GM12875 (cell line): ENCODE measurements around the gene NUP214.
A peak's percentile ranks its signal among the peaks of the same experiment; 100 is the strongest.

Experiments used
- H3K4me3 ChIP-seq: one replicate; pipeline ENCODE4 v1.5.1; 2011; ENCODE audit warnings: low read depth, low read length, control low read depth
- TF ChIP-seq, protein P1 (sequence below): IDR thresholded peaks from 2 replicates; pipeline ENCODE4 v1.5.1; 2011; ENCODE audit warnings: low read depth, mild to moderate bottlenecking, control low read depth, inconsistent platforms, low read length, moderate library complexity, borderline replicate concordance; ENCODE audit not compliant: insufficient read depth

Gene NUP214

DNA sequence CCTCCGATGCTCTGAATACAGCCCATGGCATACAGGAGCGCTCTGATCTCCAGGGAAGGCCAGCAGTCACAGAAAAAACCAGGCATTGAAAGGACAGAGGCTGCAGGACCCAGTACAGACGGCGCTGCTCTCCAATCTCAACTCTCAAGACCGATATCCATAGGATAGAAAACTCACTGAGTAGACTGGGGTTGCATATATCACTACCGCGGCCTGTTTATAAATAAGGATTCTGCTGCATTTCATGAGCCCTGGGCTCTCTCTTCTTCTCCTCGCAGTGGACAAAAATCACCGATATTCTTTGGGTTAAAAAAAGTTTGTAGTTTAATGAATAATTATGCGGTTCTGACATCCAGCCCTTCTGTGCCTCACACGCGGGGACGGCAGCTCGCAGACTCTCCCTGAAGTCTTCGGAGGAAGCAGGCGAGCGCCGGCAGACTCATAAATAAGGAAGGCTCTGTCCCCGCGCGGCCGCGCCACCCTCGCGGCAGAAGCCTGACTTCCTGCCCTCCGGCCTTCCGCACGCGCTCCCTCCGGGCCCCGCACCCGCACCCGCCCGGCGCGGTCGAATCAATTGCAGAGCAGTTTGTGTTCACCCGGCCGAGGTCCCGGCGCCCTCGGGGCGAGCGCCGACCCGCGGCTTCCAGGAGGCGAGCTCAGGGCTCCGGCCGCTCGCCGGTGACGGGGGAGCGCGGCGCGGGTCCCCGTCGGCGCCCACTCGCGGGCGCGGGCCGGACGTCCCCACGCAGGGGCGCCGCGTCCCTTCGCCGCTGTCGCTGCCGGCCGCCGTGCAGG is 150.9 kb downstream of the NUP214 start, which contains the start of gene FAM78A:
Gene FAM78A (minus strand): TSS at position 417 of the 795 bp plus-strand sequence. CDS start 331 bp downstream, at position 86.
- TF ChIP-seq, protein P1, sequence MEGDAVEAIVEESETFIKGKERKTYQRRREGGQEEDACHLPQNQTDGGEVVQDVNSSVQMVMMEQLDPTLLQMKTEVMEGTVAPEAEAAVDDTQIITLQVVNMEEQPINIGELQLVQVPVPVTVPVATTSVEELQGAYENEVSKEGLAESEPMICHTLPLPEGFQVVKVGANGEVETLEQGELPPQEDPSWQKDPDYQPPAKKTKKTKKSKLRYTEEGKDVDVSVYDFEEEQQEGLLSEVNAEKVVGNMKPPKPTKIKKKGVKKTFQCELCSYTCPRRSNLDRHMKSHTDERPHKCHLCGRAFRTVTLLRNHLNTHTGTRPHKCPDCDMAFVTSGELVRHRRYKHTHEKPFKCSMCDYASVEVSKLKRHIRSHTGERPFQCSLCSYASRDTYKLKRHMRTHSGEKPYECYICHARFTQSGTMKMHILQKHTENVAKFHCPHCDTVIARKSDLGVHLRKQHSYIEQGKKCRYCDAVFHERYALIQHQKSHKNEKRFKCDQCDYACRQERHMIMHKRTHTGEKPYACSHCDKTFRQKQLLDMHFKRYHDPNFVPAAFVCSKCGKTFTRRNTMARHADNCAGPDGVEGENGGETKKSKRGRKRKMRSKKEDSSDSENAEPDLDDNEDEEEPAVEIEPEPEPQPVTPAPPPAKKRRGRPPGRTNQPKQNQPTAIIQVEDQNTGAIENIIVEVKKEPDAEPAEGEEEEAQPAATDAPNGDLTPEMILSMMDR, result 0 out of 2 replicates have a peak, but pooled peaks have one; percentile 5
- peak within 1 kb of the TSS; percentile 58 for H3K4me3 ChIP-seq

DNA sequence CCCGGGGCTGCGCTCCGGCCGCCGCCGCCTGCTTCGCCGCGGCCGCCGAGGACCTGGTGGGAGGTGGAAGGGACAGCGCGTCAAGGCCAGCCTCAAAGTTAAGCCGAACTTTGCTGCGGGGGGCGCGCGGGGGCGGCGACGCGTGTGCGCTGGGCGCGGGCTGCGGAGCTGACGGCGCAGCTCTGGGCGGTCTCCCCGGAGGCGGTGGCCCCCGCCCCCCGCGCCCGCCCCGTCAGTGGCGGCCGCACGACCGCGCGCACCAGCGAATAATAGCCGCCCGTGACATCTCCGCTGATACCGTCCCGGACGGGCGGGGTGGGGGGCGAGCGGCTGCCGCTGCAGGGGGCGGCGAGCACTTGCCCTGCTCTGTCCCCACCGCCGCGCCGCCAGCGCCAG is 151.5 kb downstream of the NUP214 start:
- peak overlapping the region; percentile 58 for H3K4me3 ChIP-seq
- TF ChIP-seq, protein P1, result no peak

DNA sequence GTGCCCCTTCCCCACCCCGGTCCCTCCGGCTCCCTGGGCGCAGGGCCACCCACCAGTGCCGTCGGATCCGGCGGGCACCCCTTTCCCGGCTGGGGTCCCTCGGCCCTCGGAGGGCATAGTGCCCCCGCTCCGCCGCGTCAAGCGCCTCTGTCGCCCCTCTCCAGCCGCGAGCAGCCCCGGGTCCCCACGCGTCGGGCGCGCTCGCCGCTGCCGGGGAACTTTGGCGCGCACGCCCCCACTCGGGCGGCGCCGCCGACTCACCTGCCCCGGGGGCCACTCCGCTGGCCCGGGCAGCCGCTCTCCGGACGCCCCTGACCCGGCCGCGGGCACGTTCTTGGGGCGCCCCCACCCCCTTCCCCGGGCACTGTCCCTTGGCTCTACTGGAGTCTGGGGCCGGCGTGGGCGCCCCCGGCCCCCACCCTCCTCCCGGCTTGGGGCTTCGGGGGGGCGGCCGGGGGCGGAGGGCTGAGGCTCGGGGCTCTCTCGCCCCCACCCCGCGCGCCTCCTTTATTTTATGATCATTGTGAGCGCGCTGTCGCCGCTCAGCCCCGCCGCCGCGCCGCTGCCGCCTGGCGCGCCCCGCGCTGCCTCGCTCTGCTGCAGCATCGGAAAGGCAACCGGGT is 152.0 kb downstream of the NUP214 start:
- peak overlapping the region; percentile 58 for H3K4me3 ChIP-seq
- TF ChIP-seq, protein P1, result peak; percentile 6; the same call in 1 of the 2 replicates

DNA sequence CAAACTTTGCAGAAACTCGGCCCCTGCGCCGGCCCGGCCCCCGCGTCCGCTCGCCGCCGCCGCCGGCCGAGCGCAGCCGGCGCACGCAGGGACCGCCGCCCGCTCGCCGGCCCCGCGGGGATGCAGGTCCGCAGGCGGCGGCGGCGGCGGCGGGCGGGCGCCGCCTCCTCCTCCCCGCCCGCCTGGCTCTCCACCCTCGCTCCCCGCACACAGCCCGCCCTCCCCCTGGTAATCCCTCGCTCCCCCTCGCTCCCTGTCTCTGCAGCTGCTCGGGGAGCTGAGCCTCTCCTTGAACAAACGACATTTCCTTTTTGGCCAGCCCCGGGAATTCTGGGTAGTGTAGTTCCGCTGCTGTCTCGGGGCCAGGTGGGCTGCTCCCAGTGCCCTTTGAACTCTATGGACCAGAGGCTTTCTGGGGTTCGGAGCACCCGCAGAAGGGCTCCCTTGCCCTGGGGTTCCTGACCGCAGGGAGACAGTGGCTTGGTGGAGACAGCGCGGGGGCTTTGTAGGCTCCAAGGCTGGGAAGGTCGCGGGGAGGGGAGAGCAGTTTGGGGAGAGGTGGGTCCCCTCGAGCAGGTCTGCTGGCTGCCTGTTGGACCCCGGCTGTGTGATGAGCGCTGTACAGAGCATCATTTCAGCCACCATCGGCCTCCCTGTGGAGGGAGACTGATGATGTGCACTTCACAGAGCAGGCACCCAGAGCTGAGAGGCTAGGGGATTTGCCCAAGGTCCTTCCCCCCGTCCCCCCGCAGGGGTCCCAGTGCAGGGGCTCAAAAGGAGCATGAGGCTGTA is 152.7 kb downstream of the NUP214 start:
- TF ChIP-seq, protein P1, result no peak
- peak overlapping the region; percentile 58 for H3K4me3 ChIP-seq

DNA sequence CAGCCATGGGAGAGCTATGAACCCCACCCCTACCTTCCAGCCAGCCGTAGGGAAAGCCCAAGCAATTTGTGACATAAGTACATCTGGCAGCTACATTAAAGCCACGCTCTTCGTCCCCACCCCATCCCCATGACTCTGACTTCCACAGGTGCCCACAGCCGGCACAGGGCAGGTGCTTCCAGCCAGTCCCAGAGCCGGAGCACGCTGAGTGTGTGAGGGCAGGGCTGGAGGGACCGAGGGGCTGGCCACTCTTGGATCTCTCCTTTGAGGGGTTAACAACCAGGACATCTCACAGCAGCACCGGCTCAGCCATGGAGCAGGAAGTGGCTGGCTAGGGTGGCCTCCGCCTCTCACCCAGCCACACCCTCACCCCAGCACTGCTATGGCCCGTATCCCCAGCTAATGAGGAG is 153.3 kb downstream of the NUP214 start:
- H3K4me3 ChIP-seq, result no peak overlapping the region
- TF ChIP-seq, protein P1, result no peak

DNA sequence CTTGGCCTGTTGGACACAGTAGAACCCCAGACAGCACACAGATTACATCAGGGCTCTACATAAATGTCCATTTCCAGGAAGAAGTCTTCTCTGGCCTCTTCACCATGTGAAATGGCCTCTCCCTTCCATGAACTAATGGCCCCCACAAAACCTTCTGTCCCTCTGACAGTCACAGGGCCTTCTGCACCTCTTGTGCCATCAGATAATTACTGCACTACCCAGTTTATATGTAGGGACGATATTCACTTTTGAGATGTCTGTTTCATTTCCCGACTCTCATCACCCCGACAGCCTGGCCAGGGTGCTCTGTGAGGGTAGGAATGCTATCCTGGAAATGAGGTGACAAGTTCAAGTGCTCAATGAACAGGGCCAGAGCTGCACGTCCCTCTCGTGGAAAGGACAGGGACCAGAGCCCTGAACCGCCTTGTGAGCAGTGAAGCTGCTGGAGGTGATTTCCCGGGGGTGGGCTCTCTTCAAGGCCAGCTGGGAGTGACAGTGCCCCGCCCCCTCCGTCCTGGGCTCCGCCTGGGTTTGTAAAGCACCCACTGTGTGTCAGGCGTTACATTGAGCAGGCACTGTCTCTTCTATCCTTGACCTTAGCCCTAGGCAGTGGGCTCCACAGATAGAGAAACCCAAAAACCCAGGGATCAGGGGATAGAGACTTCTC is 153.9 kb downstream of the NUP214 start:
- TF ChIP-seq, protein P1, result no peak
- H3K4me3 ChIP-seq, result no peak overlapping the region
